Measurements from ENCODE around the gene ALMS1.

- TF ChIP-seq CTCF (IDR thresholded peaks at IDR 0.05) (no peak), POLR2AphosphoS5 (IDR thresholded peaks at IDR 0.05) (no peak), POLR2A (IDR thresholded peaks at IDR 0.05) (no peak), EP300 (IDR thresholded peaks at IDR 0.05) (no peak)
Observed at GRCh38 chr2:73642338-73643018, 256.8 kb downstream of the ALMS1 start, which contains the start of gene NAT8.
